HCT116 (cell line): Measurements from ENCODE around the gene IFITM5. TPM values are rescaled to one million over a fixed set of nuclear protein-coding genes. Genes with fewer than 3 reads are reported as not detected.

Experiments used
- ATAC-seq: fragments of 200-7000 bp; cut with Tn5 transposase; 2 replicates; pipeline ENCODE4 v1.9.1; 2020; ENCODE audit warnings: mild to moderate bottlenecking, moderate library complexity
- BruUV-seq: library from RNA; stranded (reverse); fragments of 400-500 nt; replicated peaks from 2 replicates; lab custom pipeline; 2021; lab: Mats Ljungman, UMichigan
- CTCF ChIA-PET: fragments of 300-600 bp; sonication (Branson Sonifier 250); formaldehyde crosslinking; loops from one replicate; lab custom pipeline; 2021; ENCODE audit warnings: antibody characterized with exemption; lab: Charles Lee
- POLR2A ChIA-PET: fragments of 300-600, 350-600 bp; sonication (Branson Sonifier 250); formaldehyde crosslinking; loops from one replicate; lab custom pipeline; 2021; ENCODE audit warnings: antibody characterized with exemption; lab: Charles Lee
- RAD21 ChIA-PET, 2 experiments: fragments of 300-600 bp; sonication (Branson Sonifier 250); formaldehyde crosslinking; loops; one replicate each; lab custom pipeline; 2023; ENCODE audit warnings: low total read pairs in 2 of 2; ENCODE audit not compliant: uncharacterized antibody in 2 of 2, unreplicated experiment in 2 of 2, low non-redundant PET in 1 of 2; lab: Charles Lee
- DNase-seq: peaks from one replicate; pipeline ENCODE4 v3.0.0-alpha.2; 2010; ENCODE audit warnings: low read depth, low spot score
- H2AFZ ChIP-seq: fragments of 200-600 bp; shearing (Covaris generic), sonication (generic); 2 replicates; pipeline ENCODE4 v1.6.1; 2017; ENCODE audit warnings: low read depth, mixed run types, mixed read lengths, antibody characterized with exemption, low read length; ENCODE audit not compliant: poor library complexity, severe bottlenecking
- H3K27ac ChIP-seq: 2 replicates; pipeline ENCODE4 v1.5.1; 2012; ENCODE audit warnings: low read depth, low read length
- H3K27me3 ChIP-seq: fragments of 200-600 bp; sonication (generic); 2 replicates; pipeline ENCODE4 v1.6.1; 2016; ENCODE audit warnings: mixed run types, low read length, mixed read lengths; ENCODE audit not compliant: insufficient read depth
- H3K36me3 ChIP-seq, 2 experiments: fragments of 200-500 bp in 1 of 2; fragments of 200-600 bp in 1 of 2; sonication (Bioruptor generic) in 1 of 2; sonication (generic) in 1 of 2; 2 replicates each; pipeline versions ENCODE4 v1.5.1 to v1.6.1; 2014 to 2016; ENCODE audit warnings: low read length in 2 of 2, inconsistent platforms in 1 of 2, mixed read lengths in 1 of 2, mixed run types in 1 of 2; ENCODE audit not compliant: insufficient read depth in 2 of 2, control insufficient read depth in 1 of 2
- H3K4me1 ChIP-seq, 2 experiments: fragments of 200-600 bp in 1 of 2; sonication (generic) in 1 of 2; 2 replicates each; pipeline versions ENCODE4 v1.5.1 to v1.6.1; 2012 to 2017; ENCODE audit warnings: low read length in 2 of 2, inconsistent platforms in 1 of 2, mild to moderate bottlenecking in 1 of 2, mixed read lengths in 1 of 2, mixed run types in 1 of 2, moderate library complexity in 1 of 2; ENCODE audit not compliant: insufficient read depth in 2 of 2, control insufficient read depth in 1 of 2
- H3K4me2 ChIP-seq: fragments of 200-600 bp; sonication (generic); 2 replicates; pipeline ENCODE4 v1.6.1; 2017; ENCODE audit warnings: mixed run types, low read length, mixed read lengths
- H3K4me3 ChIP-seq, 2 experiments: fragments of 200-600 bp in 1 of 2; sonication (generic) in 1 of 2; replicated peaks in 1 of 2; 2 replicates each; pipeline ENCODE4 v1.5.1; 2011 to 2016; ENCODE audit warnings: low read length in 2 of 2, control low read depth in 1 of 2, low read depth in 1 of 2, mild to moderate bottlenecking in 1 of 2, mixed read lengths in 1 of 2, mixed run types in 1 of 2
- H3K79me2 ChIP-seq: fragments of 200-600 bp; sonication (generic); 2 replicates; pipeline ENCODE4 v1.6.1; 2017; ENCODE audit warnings: mild to moderate bottlenecking, mixed run types, low read length, moderate library complexity, mixed read lengths; ENCODE audit not compliant: insufficient read depth
- H3K9ac ChIP-seq: fragments of 200-600 bp; sonication (generic); 2 replicates; pipeline ENCODE4 v1.6.1; 2016; ENCODE audit warnings: low read length, mixed read lengths
- H3K9me2 ChIP-seq: fragments of 200-600 bp; sonication (generic), shearing (Covaris generic); 2 replicates; pipeline ENCODE4 v1.6.1; 2017; ENCODE audit warnings: mixed run types, mild to moderate bottlenecking, moderate library complexity; ENCODE audit not compliant: insufficient read depth
- H3K9me3 ChIP-seq, 2 experiments: fragments of 200-500 bp in 1 of 2; fragments of 200-600 bp in 1 of 2; sonication (Bioruptor generic) in 1 of 2; sonication (generic) in 1 of 2; 2 replicates each; pipeline ENCODE4 v1.6.1; 2014 to 2017; ENCODE audit warnings: low read length in 2 of 2, mixed read lengths in 2 of 2, inconsistent platforms in 1 of 2, low read depth in 1 of 2, mild to moderate bottlenecking in 1 of 2, mixed run types in 1 of 2, moderate library complexity in 1 of 2; ENCODE audit not compliant: control insufficient read depth in 1 of 2, insufficient read depth in 1 of 2
- H4K20me1 ChIP-seq: fragments of 200-600 bp; sonication (generic), shearing (Covaris generic); 2 replicates; pipeline ENCODE4 v1.6.1; 2017; ENCODE audit warnings: mixed run types, mild to moderate bottlenecking, moderate library complexity; ENCODE audit not compliant: insufficient read depth
- CBX3 ChIP-seq: IDR thresholded peaks from 2 replicates; pipeline ENCODE4 v1.6.1; 2012; ENCODE audit warnings: low read depth
- CTCF ChIP-seq, 3 experiments: fragments of 200-600 bp in 1 of 3; sonication (generic) in 1 of 3; IDR thresholded peaks in 2 of 3; conservative IDR thresholded peaks in 1 of 3; 2 replicates each; pipeline ENCODE4 v1.5.1; 2012 to 2017; ENCODE audit warnings: low read depth in 2 of 3, low read length in 2 of 3, antibody characterized with exemption in 1 of 3, borderline replicate concordance in 1 of 3, control low read depth in 1 of 3, mild to moderate bottlenecking in 1 of 3, mixed read lengths in 1 of 3, mixed run types in 1 of 3, moderate library complexity in 1 of 3; ENCODE audit not compliant: insufficient read depth in 1 of 3
- EGR1 ChIP-seq: IDR thresholded peaks from 2 replicates; pipeline ENCODE4 v1.6.1; 2012; ENCODE audit warnings: low read depth
- ELF1 ChIP-seq: IDR thresholded peaks from 2 replicates; pipeline ENCODE4 v1.6.1; 2012; ENCODE audit warnings: low read depth, borderline replicate concordance
- EZH2 ChIP-seq: fragments of 200-600 bp; sonication (generic); IDR thresholded peaks from 2 replicates; pipeline ENCODE4 v1.6.1; 2017; ENCODE audit warnings: antibody characterized with exemption, mixed run types
- FOSL1 ChIP-seq: IDR thresholded peaks from 2 replicates; pipeline ENCODE4 v1.6.1; 2012; ENCODE audit warnings: low read depth
- JUND ChIP-seq: IDR thresholded peaks from 2 replicates; pipeline ENCODE4 v1.6.1; 2012
- POLR2A ChIP-seq: IDR thresholded peaks from 2 replicates; pipeline ENCODE4 v1.7.0; 2011; ENCODE audit warnings: borderline replicate concordance; ENCODE audit not compliant: insufficient read depth, insufficient read length; ENCODE audit errors: extremely low read depth
- POLR2AphosphoS5 ChIP-seq: IDR thresholded peaks from 2 replicates; pipeline ENCODE4 v1.6.1; 2011; ENCODE audit warnings: mild to moderate bottlenecking, low read depth, low read length, moderate library complexity
- RAD21 ChIP-seq: IDR thresholded peaks from 2 replicates; pipeline ENCODE4 v1.6.1; 2012; ENCODE audit warnings: low read depth, mild to moderate bottlenecking
- SIN3A ChIP-seq: IDR thresholded peaks from 2 replicates; pipeline ENCODE4 v1.6.1; 2012; ENCODE audit warnings: low read depth
- SP1 ChIP-seq: IDR thresholded peaks from 2 replicates; pipeline ENCODE4 v1.6.1; 2012; ENCODE audit warnings: low read depth
- SRF ChIP-seq: IDR thresholded peaks from 2 replicates; pipeline ENCODE4 v1.6.1; 2012; ENCODE audit warnings: low read depth
- TCF7L2 ChIP-seq: IDR thresholded peaks from 2 replicates; pipeline ENCODE4 v1.7.0; 2011; ENCODE audit warnings: borderline replicate concordance, inconsistent platforms; ENCODE audit not compliant: insufficient read depth, insufficient read length; ENCODE audit errors: extremely low read depth
- YY1 ChIP-seq: IDR thresholded peaks from 2 replicates; pipeline ENCODE4 v1.6.1; 2011; ENCODE audit warnings: low read length, low read depth, moderate library complexity, mild to moderate bottlenecking; ENCODE audit not compliant: insufficient replicate concordance; ENCODE audit errors: extremely low read depth
- ZFX ChIP-seq: fragments of 450-650 bp; IDR thresholded peaks from 2 replicates; pipeline ENCODE4 v1.6.1; 2017
- ZNF274 ChIP-seq: fragments of 200-500 bp; sonication (Bioruptor generic); IDR thresholded peaks from 2 replicates; pipeline ENCODE4 v1.6.1; 2014; ENCODE audit warnings: mild to moderate bottlenecking, low read depth, low read length, inconsistent platforms
- intact Hi-C: fragments of 100-400 bp; cut with micrococcal nuclease; formaldehyde crosslinking; loops from 2 replicates; pipeline ENCODE4 v1.10.0; 2022
- total RNA-seq: library from RNA; stranded (reverse); gene quantifications from one replicate; pipeline ENCODE4 v1.2.1, GENCODE V29; 2021; ENCODE audit not compliant: unreplicated experiment
- TF ChIP-seq, protein P1 (sequence below): IDR thresholded peaks from 2 replicates; pipeline ENCODE4 v1.6.1; 2012; ENCODE audit warnings: low read depth
- TF ChIP-seq, protein P2 (sequence below): IDR thresholded peaks from 2 replicates; pipeline ENCODE4 v1.6.1; 2012
- TF ChIP-seq, protein P3 (sequence below): IDR thresholded peaks from 2 replicates; pipeline ENCODE4 v1.6.1; 2012

The IFITM5 gene
- total RNA-seq, 1 experiment from 2014 or later, result not detected

DNA sequence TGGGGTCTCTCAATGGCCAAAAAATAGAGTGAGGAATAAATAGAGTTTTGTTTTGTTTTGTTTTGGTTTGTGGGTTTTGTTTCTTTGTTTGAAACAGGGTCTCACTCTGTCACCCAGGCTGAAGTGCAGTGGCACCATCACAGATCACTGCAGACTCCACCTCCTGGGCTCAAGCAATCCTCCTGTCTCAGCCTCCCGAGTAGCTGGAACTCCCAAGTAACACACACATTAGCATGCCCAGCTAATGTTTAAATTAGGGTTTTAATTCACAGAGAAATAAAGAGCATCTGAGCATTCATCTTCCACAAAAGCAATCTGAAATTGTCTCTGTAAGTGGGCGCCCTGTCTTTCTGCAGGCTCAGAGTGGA is 30.5 kb upstream of the IFITM5 start:
- intact Hi-C loops, result no loop called here
- Histone ChIP-seq H4K20me1 (no peaks in the 10 kb centered on the region), H3K4me2 (no peak overlapping the region), H3K36me3 (no peaks in the 10 kb centered on the region), H3K9me2 (no peaks in the 10 kb centered on the region), H3K27me3 (no peaks in the 10 kb centered on the region), H3K4me3 (no peak overlapping the region), H3K79me2 (no peaks in the 10 kb centered on the region), H3K27ac (no peak overlapping the region), H3K9me3 (no peaks in the 10 kb centered on the region; a peak in 1 of 4 replicates), H3K4me1 (peaks cover 0 to 7% of the 10 kb centered on the region in 2 experiments; a peak in 2 of 4 replicates), H3K9ac (no peak overlapping the region), H2AFZ (no peak overlapping the region)
- TF ChIP-seq CBX3 (no peak), JUND (no peak), ELF1 (no peak), SRF (no peak), POLR2A (no peak), ZFX (no peak), CTCF (IDR thresholded peaks at IDR 0.05 in 2 of 3, conservative IDR thresholded peaks at IDR 0.05 in 1 of 3; ENCODE audit: borderline replicate concordance in 1 of 3, insufficient read depth in 1 of 3, low read depth in 2 of 3, low read length in 2 of 3) (no peak), FOSL1 (no peak), POLR2AphosphoS5 (no peak), YY1 (no peak), EZH2 (no peak), SP1 (no peak), TCF7L2 (no peak), RAD21 (no peak), EGR1 (no peak), ZNF274 (no peak), SIN3A (no peak)
- TF ChIP-seq, protein P1, sequence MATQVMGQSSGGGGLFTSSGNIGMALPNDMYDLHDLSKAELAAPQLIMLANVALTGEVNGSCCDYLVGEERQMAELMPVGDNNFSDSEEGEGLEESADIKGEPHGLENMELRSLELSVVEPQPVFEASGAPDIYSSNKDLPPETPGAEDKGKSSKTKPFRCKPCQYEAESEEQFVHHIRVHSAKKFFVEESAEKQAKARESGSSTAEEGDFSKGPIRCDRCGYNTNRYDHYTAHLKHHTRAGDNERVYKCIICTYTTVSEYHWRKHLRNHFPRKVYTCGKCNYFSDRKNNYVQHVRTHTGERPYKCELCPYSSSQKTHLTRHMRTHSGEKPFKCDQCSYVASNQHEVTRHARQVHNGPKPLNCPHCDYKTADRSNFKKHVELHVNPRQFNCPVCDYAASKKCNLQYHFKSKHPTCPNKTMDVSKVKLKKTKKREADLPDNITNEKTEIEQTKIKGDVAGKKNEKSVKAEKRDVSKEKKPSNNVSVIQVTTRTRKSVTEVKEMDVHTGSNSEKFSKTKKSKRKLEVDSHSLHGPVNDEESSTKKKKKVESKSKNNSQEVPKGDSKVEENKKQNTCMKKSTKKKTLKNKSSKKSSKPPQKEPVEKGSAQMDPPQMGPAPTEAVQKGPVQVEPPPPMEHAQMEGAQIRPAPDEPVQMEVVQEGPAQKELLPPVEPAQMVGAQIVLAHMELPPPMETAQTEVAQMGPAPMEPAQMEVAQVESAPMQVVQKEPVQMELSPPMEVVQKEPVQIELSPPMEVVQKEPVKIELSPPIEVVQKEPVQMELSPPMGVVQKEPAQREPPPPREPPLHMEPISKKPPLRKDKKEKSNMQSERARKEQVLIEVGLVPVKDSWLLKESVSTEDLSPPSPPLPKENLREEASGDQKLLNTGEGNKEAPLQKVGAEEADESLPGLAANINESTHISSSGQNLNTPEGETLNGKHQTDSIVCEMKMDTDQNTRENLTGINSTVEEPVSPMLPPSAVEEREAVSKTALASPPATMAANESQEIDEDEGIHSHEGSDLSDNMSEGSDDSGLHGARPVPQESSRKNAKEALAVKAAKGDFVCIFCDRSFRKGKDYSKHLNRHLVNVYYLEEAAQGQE, result no peak
- TF ChIP-seq, protein P2, sequence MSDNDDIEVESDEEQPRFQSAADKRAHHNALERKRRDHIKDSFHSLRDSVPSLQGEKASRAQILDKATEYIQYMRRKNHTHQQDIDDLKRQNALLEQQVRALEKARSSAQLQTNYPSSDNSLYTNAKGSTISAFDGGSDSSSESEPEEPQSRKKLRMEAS, result no peak
- TF ChIP-seq, protein P3, sequence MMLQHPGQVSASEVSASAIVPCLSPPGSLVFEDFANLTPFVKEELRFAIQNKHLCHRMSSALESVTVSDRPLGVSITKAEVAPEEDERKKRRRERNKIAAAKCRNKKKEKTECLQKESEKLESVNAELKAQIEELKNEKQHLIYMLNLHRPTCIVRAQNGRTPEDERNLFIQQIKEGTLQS, result no peak
- ATAC-seq (no peak), DNase-seq (no peak)
- no TSS peak for BruUV-seq
- ChIA-PET RAD21 (no interaction called here), POLR2A (no interaction called here), CTCF (no interaction called here)
